ENCODE results near the gene ABHD4.
A peak's percentile ranks its signal among the peaks of the same experiment; 100 is the strongest.
"Not testable (repeated sequence)": the region's sequence is repeated elsewhere in the genome, so short reads cannot be mapped to it uniquely, and the experiment has no call there.

ABHD4 gene

GRCh38 chr14:22598099-22598895, at the start of gene ABHD4:
Gene ABHD4 (plus strand): TSS chr14:22598300. CDS start chr14:22598307, 7 bp downstream.
- DNase-seq (ENCODE audit: low spot score) = peak; percentile 54

- DNase-seq (ENCODE audit: low spot score) = no peak
These were observed 48.7 kb upstream of the ABHD4 start for GRCh38 chr14:22549324-22549962.

- DNase-seq (ENCODE audit: low spot score) = peak; percentile 87
These were observed 48.0 kb upstream of the ABHD4 start for GRCh38 chr14:22549981-22550673.

- no peak for DNase-seq (ENCODE audit: low spot score)
These were observed 46.5 kb upstream of the ABHD4 start for GRCh38 chr14:22551605-22551997.

GRCh38 chr14:22552001-22552826, 45.9 kb upstream of the ABHD4 start:
- no peak for DNase-seq (ENCODE audit: low spot score)

GRCh38 chr14:22552827-22553076, 45.3 kb upstream of the ABHD4 start:
- DNase-seq (ENCODE audit: low spot score) = no peak

GRCh38 chr14:22553445-22553844, 44.7 kb upstream of the ABHD4 start:
- no peak for DNase-seq (ENCODE audit: low spot score)

- not testable (repeated sequence) for DNase-seq (ENCODE audit: low spot score)
These were observed 44.1 kb upstream of the ABHD4 start for GRCh38 chr14:22553861-22554497.

GRCh38 chr14:22554498-22555383, 43.4 kb upstream of the ABHD4 start:
- DNase-seq (ENCODE audit: low spot score) = no peak

GRCh38 chr14:22555384-22556011, 42.6 kb upstream of the ABHD4 start:
- DNase-seq (ENCODE audit: low spot score) = peak; percentile 68

GRCh38 chr14:22556021-22556989, 41.8 kb upstream of the ABHD4 start:
- peak; percentile 99 for DNase-seq (ENCODE audit: low spot score)

- peak; percentile 90 for DNase-seq (ENCODE audit: low spot score)
These were observed 41.0 kb upstream of the ABHD4 start for GRCh38 chr14:22556990-22557623.

- DNase-seq (ENCODE audit: low spot score) = no peak
These were observed 40.3 kb upstream of the ABHD4 start for GRCh38 chr14:22557846-22558220.

- DNase-seq (ENCODE audit: low spot score) = peak; percentile 75
These were observed 39.7 kb upstream of the ABHD4 start for GRCh38 chr14:22558221-22558913.

- no peak for DNase-seq (ENCODE audit: low spot score)
These were observed 39.1 kb upstream of the ABHD4 start for GRCh38 chr14:22559041-22559440.

GRCh38 chr14:22560662-22561365, 37.3 kb upstream of the ABHD4 start:
- DNase-seq (ENCODE audit: low spot score) = peak; percentile 38

GRCh38 chr14:22561366-22561660, 36.8 kb upstream of the ABHD4 start:
- DNase-seq (ENCODE audit: low spot score) = no peak

All from CD4-positive, alpha-beta T cell treated with Interleukin-2 at 100 ng/mL for 4 hours (primary cell).